ENCODE results near the gene AHCYL2. TPM values are rescaled to one million over a fixed set of nuclear protein-coding genes. Genes with fewer than 3 reads are reported as not detected.

The AHCYL2 gene
- total RNA-seq, 1 donor from 2014 or later: 11.0 TPM

DNA sequence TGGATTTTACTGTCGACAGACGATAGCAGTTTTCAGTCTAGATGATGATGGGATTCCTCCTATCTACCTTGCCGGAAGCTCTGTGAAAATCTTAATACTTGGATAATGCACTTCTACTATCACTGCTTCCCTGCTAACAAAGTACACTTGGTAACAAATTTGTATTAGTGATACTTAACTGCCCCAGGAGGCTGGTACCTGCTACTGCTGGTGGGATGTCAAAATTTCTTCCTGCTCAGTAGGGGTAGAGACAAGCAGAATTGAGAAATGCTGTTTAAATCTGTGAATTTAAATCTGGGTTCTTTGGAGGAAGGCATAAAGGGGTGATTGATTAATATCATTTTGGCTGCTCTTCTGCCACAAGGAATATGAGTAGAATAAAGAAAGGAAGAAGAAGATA is 109.6 kb downstream of the AHCYL2 start:
- no peak for DNase-seq (ENCODE audit: low spot score)
- Mint-ChIP-seq H3K9me3 (ENCODE audit: low read depth) (no peaks in the 10 kb centered on the region), H3K27me3 (ENCODE audit: low read depth) (no peaks in the 10 kb centered on the region), H3K4me3 (ENCODE audit: unreplicated experiment) (no peak overlapping the region), H3K36me3 (ENCODE audit: low read depth) (no peaks in the 10 kb centered on the region), H3K27ac (ENCODE audit: unreplicated experiment) (no peak overlapping the region), H3K4me1 (ENCODE audit: low read depth) (peaks cover 11% of the 10 kb centered on the region)
- TF ChIP-seq, protein P1, sequence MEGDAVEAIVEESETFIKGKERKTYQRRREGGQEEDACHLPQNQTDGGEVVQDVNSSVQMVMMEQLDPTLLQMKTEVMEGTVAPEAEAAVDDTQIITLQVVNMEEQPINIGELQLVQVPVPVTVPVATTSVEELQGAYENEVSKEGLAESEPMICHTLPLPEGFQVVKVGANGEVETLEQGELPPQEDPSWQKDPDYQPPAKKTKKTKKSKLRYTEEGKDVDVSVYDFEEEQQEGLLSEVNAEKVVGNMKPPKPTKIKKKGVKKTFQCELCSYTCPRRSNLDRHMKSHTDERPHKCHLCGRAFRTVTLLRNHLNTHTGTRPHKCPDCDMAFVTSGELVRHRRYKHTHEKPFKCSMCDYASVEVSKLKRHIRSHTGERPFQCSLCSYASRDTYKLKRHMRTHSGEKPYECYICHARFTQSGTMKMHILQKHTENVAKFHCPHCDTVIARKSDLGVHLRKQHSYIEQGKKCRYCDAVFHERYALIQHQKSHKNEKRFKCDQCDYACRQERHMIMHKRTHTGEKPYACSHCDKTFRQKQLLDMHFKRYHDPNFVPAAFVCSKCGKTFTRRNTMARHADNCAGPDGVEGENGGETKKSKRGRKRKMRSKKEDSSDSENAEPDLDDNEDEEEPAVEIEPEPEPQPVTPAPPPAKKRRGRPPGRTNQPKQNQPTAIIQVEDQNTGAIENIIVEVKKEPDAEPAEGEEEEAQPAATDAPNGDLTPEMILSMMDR (IDR thresholded peaks at IDR 0.05): no peak

DNA sequence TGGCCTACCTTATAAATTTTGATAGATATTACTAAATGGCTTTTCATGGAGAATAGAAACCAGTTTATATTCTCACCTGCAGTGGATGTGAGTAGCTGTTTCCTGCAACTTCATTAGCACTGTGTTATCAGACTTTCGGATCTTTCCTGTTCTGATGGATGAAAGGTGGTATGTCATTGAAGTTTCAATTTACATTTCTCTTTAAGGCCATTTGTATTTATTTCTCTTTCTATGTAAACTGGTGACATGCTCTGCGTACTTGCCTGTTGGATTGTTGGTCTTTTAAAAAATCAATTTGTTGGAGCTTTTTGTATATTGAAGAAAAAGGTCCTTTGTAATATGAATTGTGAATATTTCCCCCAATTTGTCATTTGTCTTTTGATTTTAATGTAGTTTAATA is 113.6 kb downstream of the AHCYL2 start:
- H3K9me3 Mint-ChIP-seq (ENCODE audit: low read depth): no peaks in the 10 kb centered on the region
- no peak overlapping the region for H3K27ac Mint-ChIP-seq (ENCODE audit: unreplicated experiment)
- DNase-seq (ENCODE audit: low spot score): no peak
- no peak overlapping the region for H3K4me3 Mint-ChIP-seq (ENCODE audit: unreplicated experiment)
- H3K27me3 Mint-ChIP-seq (ENCODE audit: low read depth): no peaks in the 10 kb centered on the region
- H3K4me1 Mint-ChIP-seq (ENCODE audit: low read depth): peaks cover 4% of the 10 kb centered on the region
- TF ChIP-seq, protein P1 (IDR thresholded peaks at IDR 0.05): no peak
- H3K36me3 Mint-ChIP-seq (ENCODE audit: low read depth): no peaks in the 10 kb centered on the region

DNA sequence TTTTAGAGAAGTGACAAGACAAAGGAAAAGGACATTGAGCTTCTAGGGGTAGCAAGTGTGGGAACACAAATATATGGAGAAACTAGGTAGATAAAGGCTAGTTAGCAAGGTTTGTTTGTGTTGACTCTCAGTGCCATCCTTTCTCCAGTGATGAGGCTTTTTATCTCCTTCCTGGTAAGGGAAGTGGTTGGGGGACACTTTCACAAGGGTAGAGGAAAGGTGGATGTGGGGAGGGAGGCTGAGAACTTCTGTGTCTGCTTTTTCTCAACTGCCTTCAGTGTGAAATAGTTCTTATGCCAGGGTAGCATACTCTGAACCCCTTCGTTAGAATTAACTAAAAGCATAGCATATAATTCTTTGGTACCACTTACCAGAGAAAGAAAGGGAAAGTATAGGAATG is 116.4 kb downstream of the AHCYL2 start:
- Mint-ChIP-seq H3K4me1 (ENCODE audit: low read depth) (peaks cover 17% of the 10 kb centered on the region), H3K36me3 (ENCODE audit: low read depth) (no peaks in the 10 kb centered on the region), H3K4me3 (ENCODE audit: unreplicated experiment) (no peak overlapping the region), H3K27me3 (ENCODE audit: low read depth) (no peaks in the 10 kb centered on the region), H3K9me3 (ENCODE audit: low read depth) (no peaks in the 10 kb centered on the region), H3K27ac (ENCODE audit: unreplicated experiment) (no peak overlapping the region)
- TF ChIP-seq, protein P1 (IDR thresholded peaks at IDR 0.05): no peak
- no peak for DNase-seq (ENCODE audit: low spot score)

DNA sequence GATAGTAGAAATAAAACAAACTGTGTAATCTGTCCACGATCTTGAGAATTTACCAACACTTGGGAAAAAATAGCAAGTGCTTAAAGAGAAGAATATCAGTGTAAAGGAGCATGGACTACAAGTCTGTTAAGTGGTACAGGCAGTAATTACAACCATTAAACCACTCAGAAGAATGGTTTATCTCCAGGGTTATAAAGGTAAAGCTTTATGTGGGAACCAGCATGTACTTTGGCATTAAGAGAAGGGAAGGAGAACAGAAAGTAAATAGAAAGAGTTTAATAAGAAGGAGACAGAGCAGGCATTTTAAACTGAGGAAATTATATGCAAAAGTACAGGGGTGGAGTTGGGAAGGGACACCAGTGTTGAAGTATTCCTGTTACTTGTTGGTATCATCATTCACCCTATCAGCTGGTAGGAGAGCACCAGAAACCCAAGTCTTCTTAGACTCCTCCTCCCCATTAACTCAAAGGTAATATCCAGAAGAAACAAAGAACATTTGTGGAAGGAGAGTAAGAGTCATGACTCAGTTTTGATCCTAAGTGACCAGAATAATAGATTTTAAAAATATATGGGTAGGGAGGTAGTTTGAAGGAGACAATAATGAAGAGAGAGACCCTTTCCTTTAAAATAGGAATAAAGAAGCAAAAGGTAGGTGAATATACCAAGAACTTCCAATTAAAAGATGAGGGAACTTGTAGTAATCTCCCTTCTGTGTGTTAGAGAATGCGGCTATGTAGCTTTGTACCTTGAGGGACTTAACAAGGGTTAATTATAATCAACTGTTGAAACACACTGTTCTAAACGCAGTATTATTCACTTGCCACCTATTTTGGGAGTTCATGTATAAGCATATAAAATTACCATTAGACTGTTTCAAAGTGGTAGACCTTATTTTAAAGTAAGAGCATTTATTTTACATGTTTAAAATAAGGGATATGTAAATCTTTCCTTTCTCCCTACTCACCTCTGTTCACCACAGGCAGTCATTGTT is 117.3 kb downstream of the AHCYL2 start:
- Mint-ChIP-seq H3K4me3 (ENCODE audit: unreplicated experiment) (no peak overlapping the region), H3K27ac (ENCODE audit: unreplicated experiment) (no peak overlapping the region), H3K27me3 (ENCODE audit: low read depth) (no peaks in the 10 kb centered on the region), H3K9me3 (ENCODE audit: low read depth) (no peaks in the 10 kb centered on the region), H3K36me3 (ENCODE audit: low read depth) (no peaks in the 10 kb centered on the region), H3K4me1 (ENCODE audit: low read depth) (peaks cover 18% of the 10 kb centered on the region)
- no peak for DNase-seq (ENCODE audit: low spot score)
- TF ChIP-seq, protein P1 (IDR thresholded peaks at IDR 0.05): no peak

DNA sequence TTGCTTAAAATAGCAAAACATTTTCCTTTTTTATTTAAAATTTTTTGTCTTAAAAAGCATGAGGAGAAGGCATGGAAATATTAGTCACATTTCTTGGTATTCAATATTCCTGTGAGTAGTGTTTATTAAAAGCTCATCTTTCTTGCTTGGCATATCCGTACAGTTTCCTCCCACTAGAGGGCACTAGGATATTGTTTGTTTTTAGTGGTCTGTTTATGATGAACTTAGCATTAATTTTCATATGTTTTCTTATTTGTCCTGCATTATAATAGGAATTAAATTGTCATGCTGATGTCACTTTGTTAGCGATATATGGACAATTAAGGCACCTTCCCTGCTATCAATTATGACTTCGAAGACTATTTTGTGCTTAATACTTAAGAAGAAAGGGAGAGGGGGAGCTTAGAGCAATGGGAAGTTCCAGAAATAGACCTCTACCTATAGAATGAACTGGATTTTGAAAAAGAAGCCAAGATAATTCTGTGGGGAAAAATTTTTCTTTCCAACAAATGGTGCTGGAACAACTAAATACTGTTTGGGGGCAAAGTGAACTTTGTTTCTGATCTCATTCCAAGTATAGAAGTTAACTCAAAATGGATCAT is 118.4 kb downstream of the AHCYL2 start:
- Mint-ChIP-seq H3K4me1 (ENCODE audit: low read depth) (peaks cover 18% of the 10 kb centered on the region), H3K27ac (ENCODE audit: unreplicated experiment) (no peak overlapping the region)

More for the DNA sequence above, 118.4 kb downstream of the AHCYL2 start:
- no peaks in the 10 kb centered on the region for H3K27me3 Mint-ChIP-seq (ENCODE audit: low read depth)
- H3K36me3 Mint-ChIP-seq (ENCODE audit: low read depth): no peaks in the 10 kb centered on the region
- no peak for DNase-seq (ENCODE audit: low spot score)
- TF ChIP-seq, protein P1 (IDR thresholded peaks at IDR 0.05): peak; percentile 90
- H3K9me3 Mint-ChIP-seq (ENCODE audit: low read depth): no peaks in the 10 kb centered on the region
- no peak overlapping the region for H3K4me3 Mint-ChIP-seq (ENCODE audit: unreplicated experiment)

Data from chondrocyte (in vitro differentiated cells).